Ovary (tissue), 9 donors: ENCODE results near the gene PTPRN2. TPM values are rescaled to one million over a fixed set of nuclear protein-coding genes. Genes with fewer than 3 reads are reported as not detected.
"Not testable (repeated sequence)": the region's sequence is repeated elsewhere in the genome, so short reads cannot be mapped to it uniquely, and the experiment has no call there.

ENCODE experiments used
- DNase-seq, 5 donors: peaks; one replicate each; pipeline ENCODE4 v3.0.0-alpha.2; 2019 to 2020
- H3K27ac ChIP-seq, 2 donors: fragments of 200-600 bp; one replicate each; pipeline versions ENCODE4 v1.5.1 to v1.8.0; 2019 to 2022
- H3K27me3 ChIP-seq: fragments of 200-600 bp; one replicate; pipeline ENCODE4 v1.8.0; 2022
- H3K36me3 ChIP-seq: fragments of 200-600 bp; sonication (generic); one replicate; pipeline ENCODE4 v1.5.1; 2019
- H3K4me1 ChIP-seq: one replicate; pipeline ENCODE4 v1.8.1; 2013; ENCODE audit warnings: mild to moderate bottlenecking, moderate library complexity; ENCODE audit not compliant: insufficient read depth
- H3K4me3 ChIP-seq: fragments of 200-600 bp; sonication (generic); one replicate; pipeline ENCODE4 v1.5.1; 2017
- H3K9me3 ChIP-seq, 2 donors: fragments of 200-600 bp in 1 of 2; sonication (generic) in 1 of 2; one replicate each; pipeline versions ENCODE4 v1.5.1 to v1.8.1; 2013 to 2019; ENCODE audit warnings: mild to moderate bottlenecking in 1 of 2, moderate library complexity in 1 of 2
- EP300 ChIP-seq: sonication (generic); formaldehyde crosslinking; IDR thresholded peaks from one replicate; pipeline ENCODE4 v1.6.1; 2017; ENCODE audit warnings: antibody characterized with exemption
- POLR2A ChIP-seq: fragments of 450-650 bp; IDR thresholded peaks from one replicate; pipeline ENCODE4 v1.6.1; 2017; ENCODE audit warnings: antibody characterized with exemption, mild to moderate bottlenecking, moderate library complexity
- WGBS, 3 donors: extraction: QIAGEN DNeasy Blood & Tissue Kit in 1 of 3; methylation state at CpG; one replicate each; pipeline versions ENCODE4 v1.1.5 to v1.1.7; 2013 to 2017; 5-methylcytosine and 5-hydroxymethylcytosine counted together
- intact Hi-C, 4 donors: fragments of 100-400 bp; cut with DNase I; formaldehyde crosslinking; loops; one replicate each; pipeline versions ENCODE4 v1.11.0 to v1.15.1; 2022 to 2023
- polyA plus RNA-seq, 2 donors: library from polyadenylated mRNA; stranded (reverse); fragments of 200-250 nt in 1 of 2; fragments of 350-450 nt in 1 of 2; fragmentation: Illumina TruSeq in 1 of 2; extraction: RNeasy Lipid Tissue Mini Kit (QIAGEN cat#74804) in 1 of 2; gene quantifications; one replicate each; pipeline ENCODE4 v1.2.3, GENCODE V29; 2013 to 2014
- total RNA-seq, 7 donors: library from RNA; depleted of rRNA in 2 of 7; stranded (reverse); fragments of >200 nt in 2 of 7; fragmentation: NEBNext Ultra II Directional in 3 of 7; extraction: Animal tissue kit (Norgen Biotek cat#: 25700) in 3 of 7; gene quantifications; one replicate each; pipeline versions ENCODE4 v1.1.0 to v1.2.4, GENCODE V29; 2016 to 2023
- TF ChIP-seq, protein P1 (sequence below), 3 donors: fragments of 450-650 bp in 2 of 3; fragments of 200-600 bp in 1 of 3; IDR thresholded peaks; one replicate each; pipeline versions ENCODE4 v1.5.1 to v1.8.0; 2016 to 2022; ENCODE audit warnings: antibody characterized with exemption in 3 of 3, mild to moderate bottlenecking in 1 of 3
- donor health status: DM: no; HTN: no; CAD: no; lungs with moderate emphysema.
- donor health status: DM: no; HTN: no; CAD: no.
- donor health status: Bipolar disorder and iron deficiency.
- donor health status: DM: yes; HTN: yes; CAD: no.
- donor health status: DM: no; HTN: no; CAD: no.
- donor health status: DM: yes; HTN: yes; CAD: no.

Gene PTPRN2
- total and polyA plus RNA-seq, 9 donors, result 3.5 to 11.1 (median 5.9) TPM

DNA sequence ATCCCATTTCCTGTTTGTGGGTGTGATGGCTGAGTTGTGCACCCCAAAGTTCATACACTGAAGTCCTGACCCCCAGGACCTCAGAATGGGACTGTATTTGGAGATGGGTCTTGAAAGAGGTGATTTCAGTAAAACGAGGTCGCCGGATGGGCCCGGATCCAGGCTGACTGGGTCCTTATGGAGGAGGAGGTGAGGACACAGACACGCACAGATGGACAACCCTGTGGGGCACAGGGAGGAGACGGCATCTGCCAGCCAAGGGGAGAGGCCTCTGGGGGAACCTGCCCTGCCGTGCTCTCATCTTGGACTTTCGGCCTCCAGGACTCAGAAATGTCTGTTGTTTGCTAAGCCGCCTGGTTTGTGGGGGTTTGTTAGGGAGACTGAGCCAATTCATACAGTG, 61.1 kb downstream of the PTPRN2 start:
- no peak for DNase-seq
- no peaks in the 10 kb centered on the region for H3K27me3 ChIP-seq
- WGBS, 3 donors, result 84 to 87% (median 86%) methylated on average over 9 of the region's 9 CpGs
- H3K36me3 ChIP-seq, result no peaks in the 10 kb centered on the region
- intact Hi-C loops, result no loop called here
- no peaks in the 10 kb centered on the region for H3K4me1 ChIP-seq
- H3K4me3 ChIP-seq, result no peak overlapping the region
- TF ChIP-seq, protein P1, sequence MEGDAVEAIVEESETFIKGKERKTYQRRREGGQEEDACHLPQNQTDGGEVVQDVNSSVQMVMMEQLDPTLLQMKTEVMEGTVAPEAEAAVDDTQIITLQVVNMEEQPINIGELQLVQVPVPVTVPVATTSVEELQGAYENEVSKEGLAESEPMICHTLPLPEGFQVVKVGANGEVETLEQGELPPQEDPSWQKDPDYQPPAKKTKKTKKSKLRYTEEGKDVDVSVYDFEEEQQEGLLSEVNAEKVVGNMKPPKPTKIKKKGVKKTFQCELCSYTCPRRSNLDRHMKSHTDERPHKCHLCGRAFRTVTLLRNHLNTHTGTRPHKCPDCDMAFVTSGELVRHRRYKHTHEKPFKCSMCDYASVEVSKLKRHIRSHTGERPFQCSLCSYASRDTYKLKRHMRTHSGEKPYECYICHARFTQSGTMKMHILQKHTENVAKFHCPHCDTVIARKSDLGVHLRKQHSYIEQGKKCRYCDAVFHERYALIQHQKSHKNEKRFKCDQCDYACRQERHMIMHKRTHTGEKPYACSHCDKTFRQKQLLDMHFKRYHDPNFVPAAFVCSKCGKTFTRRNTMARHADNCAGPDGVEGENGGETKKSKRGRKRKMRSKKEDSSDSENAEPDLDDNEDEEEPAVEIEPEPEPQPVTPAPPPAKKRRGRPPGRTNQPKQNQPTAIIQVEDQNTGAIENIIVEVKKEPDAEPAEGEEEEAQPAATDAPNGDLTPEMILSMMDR (IDR thresholded peaks at IDR 0.05), result no peak
- TF ChIP-seq POLR2A (no peak), EP300 (no peak)
- no peaks in the 10 kb centered on the region for H3K9me3 ChIP-seq
- no peak overlapping the region for H3K27ac ChIP-seq

DNA sequence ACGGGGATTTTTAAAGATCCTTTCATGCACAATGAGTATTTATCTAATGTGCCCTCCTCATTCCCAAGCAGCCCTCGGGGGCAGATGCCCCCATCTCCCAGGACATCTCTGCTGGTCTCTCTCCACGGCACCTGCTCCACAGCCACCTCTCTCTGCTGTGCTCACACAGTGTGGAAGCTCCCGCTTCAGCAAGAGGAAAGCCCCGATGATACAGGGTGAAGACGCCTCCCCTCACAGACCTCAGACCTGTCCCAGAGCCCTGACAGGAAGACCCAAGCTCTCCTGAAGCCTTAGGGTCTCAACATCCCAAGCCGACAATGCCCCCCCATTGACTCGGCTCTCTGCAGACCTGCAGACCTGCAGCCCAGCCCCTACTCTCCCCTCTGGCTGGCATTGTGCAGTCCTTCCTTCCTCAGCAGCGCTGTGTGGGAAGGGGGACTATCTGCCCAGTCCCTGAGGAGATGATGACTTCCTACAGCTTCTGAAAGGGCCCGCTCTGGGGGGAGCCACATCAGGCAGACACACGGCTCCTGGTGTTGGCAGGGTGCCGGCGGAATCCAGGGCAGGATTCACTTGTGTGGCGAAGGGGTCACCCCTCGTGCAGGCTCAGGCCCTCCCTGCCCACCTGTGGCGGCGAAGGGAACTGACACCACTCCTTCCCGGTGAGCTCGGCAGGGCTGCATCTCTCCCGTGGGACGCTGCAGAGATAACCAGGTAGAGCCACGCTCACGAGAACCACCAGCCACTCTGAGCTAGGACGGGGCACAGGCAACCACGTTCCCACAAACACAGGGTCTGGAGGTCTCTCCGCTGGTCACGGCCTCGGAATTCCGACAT, 61.8 kb downstream of the PTPRN2 start:
- H3K9me3 ChIP-seq, result no peaks in the 10 kb centered on the region
- 80 to 83% (median 82%) methylated on average over 27 to 29 of the region's 29 CpGs for WGBS, 3 donors
- H3K4me1 ChIP-seq, result no peaks in the 10 kb centered on the region
- H3K27ac ChIP-seq, result no peak overlapping the region
- no peak overlapping the region for H3K4me3 ChIP-seq
- no peaks in the 10 kb centered on the region for H3K27me3 ChIP-seq
- no peak for DNase-seq
- TF ChIP-seq, protein P1 (IDR thresholded peaks at IDR 0.05), result no peak
- no peak for TF ChIP-seq EP300
- no peak for TF ChIP-seq POLR2A
- no peaks in the 10 kb centered on the region for H3K36me3 ChIP-seq
- intact Hi-C loops, result no loop called here

DNA sequence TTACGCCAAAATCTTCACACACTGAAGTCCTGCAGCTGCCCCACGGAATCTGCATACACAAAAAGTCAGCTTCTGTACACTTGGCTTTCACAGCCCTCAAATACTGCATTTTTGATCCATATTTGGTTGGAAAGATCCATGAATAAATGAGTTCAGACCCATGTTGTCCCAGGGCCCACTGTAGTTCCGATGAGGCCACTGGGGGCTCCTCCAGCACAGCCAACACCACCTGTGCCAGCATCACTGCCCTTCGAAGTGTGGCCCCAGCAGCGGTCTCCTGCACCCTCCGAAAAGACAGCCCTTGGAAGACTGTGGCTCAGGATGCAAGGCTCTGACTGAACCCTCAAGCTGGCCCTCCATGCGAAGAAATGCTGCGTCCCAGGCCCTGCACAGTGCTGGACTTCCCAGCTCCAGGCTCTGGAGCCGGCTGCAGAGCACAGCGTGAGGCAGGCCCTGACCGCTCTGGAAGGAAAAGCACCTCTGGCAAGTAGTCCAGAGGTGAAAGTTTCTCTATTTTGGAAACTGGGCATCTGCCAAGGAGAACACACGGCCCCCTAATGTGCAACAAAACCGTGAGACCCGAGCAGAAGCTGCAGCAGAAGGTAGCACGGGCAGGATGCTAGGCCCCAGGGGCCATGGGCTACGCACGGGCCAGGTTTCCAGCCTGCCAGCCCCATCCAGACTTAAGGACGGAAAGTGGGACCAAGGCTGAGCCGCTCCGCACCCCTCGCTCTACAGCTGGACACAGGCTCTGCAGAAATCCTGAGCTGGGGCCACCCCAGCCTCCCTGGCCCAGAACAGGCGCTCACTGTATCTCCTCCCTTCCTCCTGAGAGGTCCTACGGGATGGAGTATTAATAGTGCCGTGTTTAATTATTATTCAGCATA, 62.6 kb downstream of the PTPRN2 start:
- Histone ChIP-seq H3K9me3 (no peaks in the 10 kb centered on the region), H3K27me3 (no peaks in the 10 kb centered on the region), H3K36me3 (no peaks in the 10 kb centered on the region), H3K27ac (no peak overlapping the region), H3K4me1 (no peaks in the 10 kb centered on the region), H3K4me3 (no peak overlapping the region)
- TF ChIP-seq, protein P1 (IDR thresholded peaks at IDR 0.05), result no peak
- intact Hi-C loops, result no loop called here
- WGBS, 3 donors, result 72 to 77% (median 76%) methylated on average over 24 of the region's 24 CpGs
- no peak for DNase-seq

DNA sequence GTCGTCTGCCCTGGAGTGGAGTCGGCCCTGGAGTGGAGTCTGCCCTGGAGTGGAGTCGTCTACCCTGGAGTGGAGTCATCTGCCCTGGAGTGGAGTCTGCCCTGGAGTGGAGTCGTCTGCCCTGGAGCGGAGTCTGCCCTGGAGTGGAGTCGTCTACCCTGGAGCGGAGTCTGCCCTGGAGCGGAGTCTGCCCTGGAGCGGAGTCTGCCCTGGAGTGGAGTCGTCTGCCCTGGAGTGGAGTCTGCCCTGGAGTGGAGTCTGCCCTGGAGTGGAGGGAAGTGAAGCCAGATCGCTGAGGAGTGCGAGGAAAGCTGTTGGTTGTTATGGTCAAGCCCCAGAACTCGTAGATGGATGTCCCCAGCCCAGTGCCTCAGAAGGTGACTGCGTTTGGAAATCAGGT, 63.3 kb downstream of the PTPRN2 start:
- intact Hi-C loops, H3K4me3 ChIP-seq, H3K9me3 ChIP-seq, H3K4me1 ChIP-seq, H3K27me3 ChIP-seq, H3K27ac ChIP-seq, DNase-seq, H3K36me3 ChIP-seq: not testable (repeated sequence)
- 71 to 77% (median 71%) methylated on average over 5 to 13 of the region's 14 CpGs for WGBS, 3 donors

DNA sequence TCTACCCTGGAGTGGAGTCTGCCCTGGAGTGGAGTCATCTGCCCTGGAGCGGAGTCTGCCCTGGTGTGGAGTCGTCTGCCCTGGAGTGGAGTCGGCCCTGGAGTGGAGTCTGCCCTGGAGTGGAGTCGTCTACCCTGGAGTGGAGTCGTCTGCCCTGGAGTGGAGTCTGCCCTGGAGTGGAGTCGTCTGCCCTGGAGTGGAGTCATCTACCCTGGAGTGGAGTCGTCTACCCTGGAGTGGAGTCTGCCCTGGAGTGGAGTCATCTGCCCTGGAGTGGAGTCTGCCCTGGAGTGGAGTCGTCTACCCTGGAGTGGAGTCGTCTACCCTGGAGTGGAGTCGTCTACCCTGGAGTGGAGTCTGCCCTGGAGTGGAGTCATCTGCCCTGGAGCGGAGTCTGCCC, 63.7 kb downstream of the PTPRN2 start:
- H3K27ac ChIP-seq, H3K27me3 ChIP-seq, intact Hi-C loops, H3K4me1 ChIP-seq, H3K9me3 ChIP-seq, H3K36me3 ChIP-seq, H3K4me3 ChIP-seq, DNase-seq: not testable (repeated sequence)
- 79 to 81% (median 80%) methylated on average over 5 to 8 of the region's 11 CpGs for WGBS, 3 donors

DNA sequence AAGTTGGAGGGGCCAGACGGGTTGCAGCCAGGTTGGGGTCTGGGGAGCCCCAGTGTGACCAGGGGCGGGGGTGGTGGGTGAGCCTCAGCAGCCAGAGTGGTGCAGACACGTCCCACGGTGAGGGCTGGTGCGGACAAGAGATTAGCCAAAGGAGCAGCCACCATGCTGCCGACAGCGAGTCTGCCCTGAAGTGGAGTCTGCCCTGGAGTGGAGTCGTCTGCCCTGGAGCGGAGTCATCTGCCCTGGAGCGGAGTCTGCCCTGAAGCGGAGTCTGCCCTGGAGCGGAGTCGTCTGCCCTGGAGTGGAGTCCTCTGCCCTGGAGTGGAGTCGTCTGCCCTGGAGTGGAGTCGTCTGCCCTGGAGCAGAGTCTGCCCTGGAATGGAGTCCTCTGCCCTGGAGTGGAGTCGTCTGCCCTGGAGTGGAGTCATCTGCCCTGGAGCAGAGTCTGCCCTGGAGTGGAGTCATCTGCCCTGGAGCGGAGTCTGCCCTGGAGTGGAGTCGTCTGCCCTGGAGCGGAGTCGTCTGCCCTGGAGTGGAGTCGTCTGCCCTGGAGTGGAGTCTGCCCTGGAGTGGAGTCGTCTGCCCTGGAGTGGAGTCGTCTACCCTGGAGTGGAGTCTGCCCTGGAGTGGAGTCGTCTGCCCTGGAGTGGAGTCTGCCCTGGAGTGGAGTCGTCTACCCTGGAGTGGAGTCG, 64.3 kb downstream of the PTPRN2 start:
- H3K4me3 ChIP-seq, DNase-seq, H3K27ac ChIP-seq, H3K27me3 ChIP-seq, H3K9me3 ChIP-seq, H3K36me3 ChIP-seq, H3K4me1 ChIP-seq, intact Hi-C loops: not testable (repeated sequence)
- WGBS, 3 donors, result 88 to 92% (median 89%) methylated on average over 24 to 26 of the region's 26 CpGs

DNA sequence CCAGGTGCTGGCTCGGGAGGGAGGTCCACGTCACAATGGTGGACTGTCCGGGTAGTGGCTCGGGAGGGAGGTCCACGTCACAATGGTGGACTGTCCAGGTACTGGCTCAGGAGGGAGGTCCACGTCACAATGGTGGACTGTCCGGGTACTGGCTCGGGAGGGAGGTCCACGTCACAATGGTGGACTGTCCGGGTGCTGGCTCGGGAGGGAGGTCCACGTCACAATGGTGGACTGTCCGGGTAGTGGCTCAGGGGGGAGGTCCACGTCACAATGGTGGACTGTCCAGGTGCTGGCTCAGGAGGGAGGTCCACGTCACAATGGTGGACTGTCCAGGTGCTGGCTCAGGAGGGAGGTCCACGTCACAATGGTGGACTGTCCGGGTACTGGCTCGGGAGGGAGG, 65.8 kb downstream of the PTPRN2 start:
- H3K4me3 ChIP-seq, H3K4me1 ChIP-seq, H3K27ac ChIP-seq, H3K27me3 ChIP-seq, H3K36me3 ChIP-seq, H3K9me3 ChIP-seq, DNase-seq, intact Hi-C loops: not testable (repeated sequence)
- 75 to 86% (median 78%) methylated on average over 15 to 18 of the region's 18 CpGs for WGBS, 3 donors
